Neural progenitor cell (in vitro differentiated cells): ENCODE measurements around the gene MATK. TPM values are rescaled to one million over a fixed set of nuclear protein-coding genes. Genes with fewer than 3 reads are reported as not detected.

ENCODE experiments used
- DNase-seq: peaks from one replicate; pipeline ENCODE4 v3.0.0-alpha.2; 2016; ENCODE audit warnings: low spot score
- H2AFZ ChIP-seq: fragments of 200-600 bp; sonication (generic); replicated peaks from 2 replicates; pipeline ENCODE4 v1.6.1; 2016; ENCODE audit warnings: antibody characterized with exemption
- H3F3A ChIP-seq: fragments of 200-600 bp; sonication (generic); 2 replicates; pipeline ENCODE4 v1.6.1; 2016; ENCODE audit warnings: antibody characterized with exemption, low read depth
- H3K27ac ChIP-seq: fragments of 200-600 bp; sonication (generic); 2 replicates; pipeline ENCODE4 v1.5.1; 2016; ENCODE audit warnings: mild to moderate bottlenecking
- H3K27me3 ChIP-seq: fragments of 200-600 bp; sonication (generic); 2 replicates; pipeline ENCODE4 v1.6.1; 2016; ENCODE audit warnings: mild to moderate bottlenecking, moderate library complexity
- H3K36me3 ChIP-seq: fragments of 200-600 bp; sonication (generic); 2 replicates; pipeline ENCODE4 v1.5.1; 2016
- H3K4me1 ChIP-seq: fragments of 200-600 bp; sonication (generic); 2 replicates; pipeline ENCODE4 v1.6.1; 2016; ENCODE audit warnings: mixed run types
- H3K4me2 ChIP-seq: fragments of 200-600 bp; sonication (generic); 2 replicates; pipeline ENCODE4 v1.6.1; 2016
- H3K4me3 ChIP-seq: fragments of 200-600 bp; sonication (generic); 2 replicates; pipeline ENCODE4 v1.5.1; 2016
- H3K79me2 ChIP-seq: fragments of 200-600 bp; sonication (generic); 2 replicates; pipeline ENCODE4 v1.6.1; 2016; ENCODE audit warnings: low read depth
- H3K9ac ChIP-seq: fragments of 200-600 bp; sonication (generic); 2 replicates; pipeline ENCODE4 v1.6.1; 2016
- H3K9me3 ChIP-seq: fragments of 200-600 bp; sonication (generic); 2 replicates; pipeline ENCODE4 v1.5.1; 2016; ENCODE audit warnings: low read depth
- H4K20me1 ChIP-seq: fragments of 200-600 bp; sonication (generic); 2 replicates; pipeline ENCODE4 v1.6.1; 2016; ENCODE audit warnings: low read depth
- H3K27ac Mint-ChIP-seq: 3 replicates; pipeline ENCODE4 v1.8.0; 2021; ENCODE audit warnings: mixed read lengths
- H3K27me3 Mint-ChIP-seq: 2 replicates; pipeline ENCODE4 v1.8.0; 2022; ENCODE audit warnings: low read depth, mild to moderate bottlenecking, inconsistent platforms, moderate library complexity, mixed read lengths; ENCODE audit not compliant: insufficient read depth
- H3K36me3 Mint-ChIP-seq: 3 replicates; pipeline ENCODE4 v1.8.0; 2021; ENCODE audit warnings: mixed read lengths
- H3K4me1 Mint-ChIP-seq: 3 replicates; pipeline ENCODE4 v1.8.0; 2021; ENCODE audit warnings: mixed read lengths
- H3K4me3 Mint-ChIP-seq: 3 replicates; pipeline ENCODE4 v1.8.0; 2021; ENCODE audit warnings: mild to moderate bottlenecking, moderate library complexity, mixed read lengths
- H3K9me3 Mint-ChIP-seq: 3 replicates; pipeline ENCODE4 v1.8.0; 2020; ENCODE audit warnings: mixed read lengths
- CTCF ChIP-seq: fragments of 200-600 bp; sonication (generic); IDR thresholded peaks from 2 replicates; pipeline ENCODE4 v1.5.1; 2017; ENCODE audit warnings: antibody characterized with exemption, mild to moderate bottlenecking
- EZH2 ChIP-seq: fragments of 200-600 bp; sonication (generic); IDR thresholded peaks from 2 replicates; pipeline ENCODE4 v1.6.1; 2017; ENCODE audit warnings: antibody characterized with exemption, mild to moderate bottlenecking, moderate library complexity
- EZH2phosphoT487 ChIP-seq: fragments of 200-600 bp; sonication (generic); IDR thresholded peaks from 2 replicates; pipeline ENCODE4 v1.6.1; 2017; ENCODE audit warnings: antibody characterized with exemption
- small RNA-seq: library from RNA; depleted of rRNA; stranded (forward); fragments of <200 nt; gene quantifications from one replicate; pipeline ENCODE3, GENCODE V24; 2015
- total RNA-seq: library from RNA; depleted of rRNA; stranded (reverse); fragments of >200 nt; gene quantifications from 2 replicates; pipeline ENCODE4 v1.2.3, GENCODE V29; 2015; ENCODE audit warnings: low replicate concordance

Gene MATK
- total RNA-seq, 1 donor from 2014 or later, result 2.4 TPM

DNA sequence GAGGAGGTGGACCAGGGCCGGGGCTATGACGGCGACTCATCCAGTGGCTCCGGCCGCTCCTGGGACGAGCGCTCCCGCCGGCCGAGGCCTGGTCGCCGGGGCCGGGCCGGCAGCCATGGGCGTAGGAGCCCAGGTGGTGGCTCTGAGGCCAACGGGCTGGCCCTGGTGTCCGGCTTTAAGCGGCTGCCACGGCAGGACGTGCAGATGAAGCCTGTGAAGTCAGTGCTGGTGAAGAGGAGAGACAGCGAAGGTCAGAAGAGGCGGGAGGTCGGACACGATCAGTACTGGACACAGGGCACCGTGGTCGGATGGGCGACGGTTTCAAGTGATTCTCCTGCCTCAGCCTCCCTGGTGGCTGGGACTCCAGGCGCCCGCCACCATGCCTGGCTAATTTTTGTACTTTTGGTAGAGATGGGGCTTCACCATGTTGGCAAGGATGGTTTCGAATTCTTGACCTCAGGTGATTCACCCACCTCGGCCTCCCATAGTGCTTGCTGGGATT, 55.7 kb downstream of the MATK start:
- Histone ChIP-seq H3K36me3 (no peaks in the 10 kb centered on the region), H3K27ac (no peak overlapping the region), H3K9me3 (no peaks in the 10 kb centered on the region), H2AFZ (no peak overlapping the region), H3K79me2 (no peaks in the 10 kb centered on the region), H3K4me3 (no peak overlapping the region), H3K4me1 (peaks cover 3% of the 10 kb centered on the region), H3K27me3 (no peaks in the 10 kb centered on the region), H4K20me1 (peaks cover 3% of the 10 kb centered on the region), H3F3A (peaks cover 5% of the 10 kb centered on the region), H3K9ac (no peak overlapping the region), H3K4me2 (no peak overlapping the region)
- Mint-ChIP-seq H3K36me3 (no peaks in the 10 kb centered on the region), H3K4me1 (peaks cover 3% of the 10 kb centered on the region), H3K4me3 (no peak overlapping the region), H3K9me3 (no peaks in the 10 kb centered on the region), H3K27me3 (peaks cover 7% of the 10 kb centered on the region), H3K27ac (no peak overlapping the region)
- TF ChIP-seq EZH2phosphoT487 (no peak), CTCF (no peak), EZH2 (no peak)
- no peak for DNase-seq

Small RNA genes within 50 kb of the gene (small RNA-seq; reads per million reads assigned to genes)
- not detected for gene AC005777.1

Other genes starting within 250 kb of the MATK start
- not detected in 2 replicates for gene TEKTIP1, start 247.2 kb downstream of the MATK start, total RNA-seq
- 34.1 and 47.6 TPM in 2 replicates for gene MFSD12, start 228.8 kb downstream of the MATK start, total RNA-seq
- 51.4 and 135 TPM in 2 replicates for gene HMG20B, start 213.4 kb downstream of the MATK start, total RNA-seq
- 0.09 TPM in 1 of 2 replicates, not detected in the other for gene GIPC3, start 200.9 kb downstream of the MATK start, total RNA-seq
- 0.09 TPM in 1 of 2 replicates, not detected in the other for gene TBXA2R, start 179.5 kb downstream of the MATK start, total RNA-seq
- 6.0 and 35.4 TPM in 2 replicates for gene CACTIN, start 159.6 kb downstream of the MATK start, total RNA-seq
- 8.6 and 26.6 TPM in 2 replicates for gene PIP5K1C, start 85.9 kb downstream of the MATK start, total RNA-seq
- gene TJP3, start 78.0 kb downstream of the MATK start, total RNA-seq, result 14.7 and 32.5 TPM in 2 replicates
- 17.3 and 41.1 TPM in 2 replicates for gene APBA3, start 24.7 kb downstream of the MATK start, total RNA-seq
- 15.1 and 21.4 TPM in 2 replicates for gene MRPL54, start 23.7 kb downstream of the MATK start, total RNA-seq
- not detected in 2 replicates for gene RAX2, start 14.2 kb downstream of the MATK start, total RNA-seq
- 8.9 and 20.4 TPM in 2 replicates for gene ZFR2, start 82.7 kb upstream of the MATK start, total RNA-seq
- 15.8 and 23.9 TPM in 2 replicates for gene ATCAY, start 94.3 kb upstream of the MATK start, total RNA-seq
- gene NMRK2, start 146.7 kb upstream of the MATK start, total RNA-seq, result 0.77 and 1.1 TPM in 2 replicates
- gene DAPK3, start 184.7 kb upstream of the MATK start, total RNA-seq, result 33.7 and 96.6 TPM in 2 replicates
- 1,288 and 2,841 TPM in 2 replicates for gene EEF2, start 199.1 kb upstream of the MATK start, total RNA-seq
- 17.0 and 34.1 TPM in 2 replicates for gene PIAS4, start 221.4 kb upstream of the MATK start, total RNA-seq